HG03442 (cell line): Measurements from ENCODE around the gene APBB2.
"Not testable (repeated sequence)": the region's sequence is repeated elsewhere in the genome, so short reads cannot be mapped to it uniquely, and the experiment has no call there.

Experiments used
- ATAC-seq: cut with Tn5 transposase; IDR thresholded peaks from one replicate; pipeline ENCODE4 v1.9.1; 2021; ENCODE audit warnings: mild to moderate bottlenecking, moderate library complexity; ENCODE audit not compliant: unreplicated experiment

The APBB2 gene

GRCh38 chr4:41069838-41070237 is 144.5 kb downstream of the APBB2 start:
- no peak for ATAC-seq

GRCh38 chr4:41069257-41069656 is 145.1 kb downstream of the APBB2 start:
- ATAC-seq: no peak

GRCh38 chr4:41067369-41067768 is 147.0 kb downstream of the APBB2 start:
- no peak for ATAC-seq

GRCh38 chr4:41066049-41066448 is 148.3 kb downstream of the APBB2 start:
- ATAC-seq: no peak

GRCh38 chr4:41065434-41066006 is 148.8 kb downstream of the APBB2 start:
- no peak for ATAC-seq

GRCh38 chr4:41064953-41065352 is 149.4 kb downstream of the APBB2 start:
- ATAC-seq: no peak

GRCh38 chr4:41061482-41062185 is 152.7 kb downstream of the APBB2 start:
- ATAC-seq: no peak

- ATAC-seq: no peak
These were observed 153.7 kb downstream of the APBB2 start for GRCh38 chr4:41060352-41061334.

- not testable (repeated sequence) for ATAC-seq
These were observed 154.9 kb downstream of the APBB2 start for GRCh38 chr4:41059411-41059810.

- ATAC-seq: no peak
These were observed 155.9 kb downstream of the APBB2 start for GRCh38 chr4:41058426-41058825.

- ATAC-seq: no peak
These were observed 156.9 kb downstream of the APBB2 start for GRCh38 chr4:41057467-41057866.

- no peak for ATAC-seq
These were observed 162.1 kb downstream of the APBB2 start for GRCh38 chr4:41052287-41052686.

- no peak for ATAC-seq
These were observed 163.2 kb downstream of the APBB2 start for GRCh38 chr4:41050880-41051775.

- ATAC-seq: no peak
These were observed 164.2 kb downstream of the APBB2 start for GRCh38 chr4:41050116-41050515.

- not testable (repeated sequence) for ATAC-seq
These were observed 165.2 kb downstream of the APBB2 start for GRCh38 chr4:41049176-41049575.

GRCh38 chr4:41044791-41045190 is 169.6 kb downstream of the APBB2 start:
- ATAC-seq: no peak

GRCh38 chr4:41044165-41044564 is 170.2 kb downstream of the APBB2 start:
- no peak for ATAC-seq

- no peak for ATAC-seq
These were observed 170.9 kb downstream of the APBB2 start for GRCh38 chr4:41043465-41043864.

GRCh38 chr4:41041551-41041950 is 172.8 kb downstream of the APBB2 start:
- ATAC-seq: no peak

- ATAC-seq: no peak
These were observed 175.0 kb downstream of the APBB2 start for GRCh38 chr4:41039317-41039716.

GRCh38 chr4:41038304-41038703 is 176.0 kb downstream of the APBB2 start:
- no peak for ATAC-seq
